ENCODE data around the gene TMED7.

- TF ChIP-seq CTCF (IDR thresholded peaks at IDR 0.05) (no peak), POLR2A (IDR thresholded peaks at IDR 0.05) (no peak)
Measured at GRCh38 chr5:115583474-115583873, 42.4 kb downstream of the TMED7 start.

Measured in uterus (tissue), 2 donors.